ENCODE data around the gene RBM12. TPM values are rescaled to one million over a fixed set of nuclear protein-coding genes. Genes with fewer than 3 reads are reported as not detected.
A peak's percentile ranks its signal among the peaks of the same experiment; 100 is the strongest.

RBM12 gene
- total RNA-seq, 6 experiments from 2014 or later = 13.3 to 32.8 (median 21.0) TPM

- ATAC-seq (no peak), DNase-seq (peak in 1 of 3 donors; percentile 30)
- Histone ChIP-seq H3K4me1 (no peaks in the 10 kb centered on the region), H3K27ac (no peak overlapping the region), H3K4me3 (no peak overlapping the region), H3K27me3 (no peaks in the 10 kb centered on the region), H3K36me3 (peaks cover 0 to 66% (median 21%) of the 10 kb centered on the region in 4 donors), H3K9me3 (no peaks in the 10 kb centered on the region)
- intact Hi-C loops (cut with DNase I) = no loop called here
- TF ChIP-seq POLR2A (IDR thresholded peaks at IDR 0.05) = no peak
- no peak for TF ChIP-seq CTCF (IDR thresholded peaks at IDR 0.05)
- no CpG with 5 or more reads among the region's 4 CpGs for WGBS (ENCODE audit: insufficient coverage, low coverage, low lambda C conversion rate, missing lambda C conversion rate)
These were observed 9.2 kb upstream of the RBM12 start for GRCh38 chr20:35673884-35674283.

- TF ChIP-seq POLR2A (IDR thresholded peaks at IDR 0.05) (no peak), CTCF (IDR thresholded peaks at IDR 0.05) (no peak)
- intact Hi-C loops (cut with DNase I) = no loop called here
- Histone ChIP-seq H3K27me3 (no peaks in the 10 kb centered on the region), H3K27ac (no peak overlapping the region), H3K9me3 (no peaks in the 10 kb centered on the region), H3K4me3 (no peak overlapping the region), H3K4me1 (no peaks in the 10 kb centered on the region), H3K36me3 (peaks cover 0 to 62% (median 17%) of the 10 kb centered on the region in 4 donors)
- ATAC-seq (no peak), DNase-seq (no peak)
- no CpG with 5 or more reads among the region's 1 CpG for WGBS (ENCODE audit: insufficient coverage, low coverage, low lambda C conversion rate, missing lambda C conversion rate)
These were observed 5.0 kb upstream of the RBM12 start for GRCh38 chr20:35669681-35670080.

DNA sequence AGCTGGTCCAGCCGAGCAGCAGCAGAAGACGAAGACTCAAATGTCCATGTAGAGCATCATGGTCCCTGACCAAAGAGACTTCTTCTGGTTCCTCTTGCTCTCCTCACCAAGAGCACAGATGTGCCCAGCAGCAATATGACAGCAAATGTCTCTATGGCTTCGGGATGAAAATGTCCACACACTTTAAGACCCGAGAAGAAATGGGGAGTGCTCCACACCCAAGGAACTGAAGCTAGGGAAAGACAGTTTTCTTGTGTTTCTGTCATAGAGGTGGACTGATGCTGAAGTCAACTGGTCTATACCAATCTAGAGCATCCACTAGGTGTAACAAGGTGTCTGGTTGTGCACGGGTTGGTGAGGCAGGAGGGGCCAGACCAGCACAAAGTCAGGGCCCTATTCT is 4.5 kb upstream of the RBM12 start:
- WGBS (ENCODE audit: insufficient coverage, low coverage, low lambda C conversion rate, missing lambda C conversion rate) = 87% methylated on average over 4 of the region's 5 CpGs
- no peak for TF ChIP-seq CTCF (IDR thresholded peaks at IDR 0.05)
- TF ChIP-seq POLR2A (IDR thresholded peaks at IDR 0.05) = no peak
- H3K27me3 ChIP-seq = no peaks in the 10 kb centered on the region
- no peak for ATAC-seq
- no peak overlapping the region for H3K4me3 ChIP-seq
- no peaks in the 10 kb centered on the region for H3K9me3 ChIP-seq
- peaks cover 0 to 58% (median 16%) of the 10 kb centered on the region in 4 donors for H3K36me3 ChIP-seq
- H3K27ac ChIP-seq = no peak overlapping the region
- DNase-seq = no peak
- no peaks in the 10 kb centered on the region for H3K4me1 ChIP-seq
- intact Hi-C loops (cut with DNase I) = no loop called here

DNA sequence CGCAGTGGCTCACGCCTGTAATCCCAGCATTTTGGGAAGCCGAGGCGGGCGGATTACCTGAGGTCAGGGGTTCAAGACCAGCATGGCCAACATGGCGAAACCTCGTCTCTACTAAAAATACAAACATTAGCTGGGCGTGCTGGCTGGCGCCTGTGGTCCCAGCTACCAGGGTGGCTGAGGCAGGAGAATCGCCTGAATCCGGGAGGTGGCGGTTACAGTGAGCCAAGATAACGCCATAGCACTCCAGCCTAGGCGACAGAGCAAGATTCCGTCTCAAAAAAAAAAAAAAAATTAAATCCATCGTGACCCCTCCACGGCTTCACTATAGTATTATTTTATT is 1.2 kb upstream of the RBM12 start:
- Histone ChIP-seq H3K27ac (no peak overlapping the region), H3K4me3 (no peak overlapping the region), H3K9me3 (no peaks in the 10 kb centered on the region), H3K36me3 (peaks cover 0 to 26% (median 4%) of the 10 kb centered on the region in 4 donors), H3K27me3 (no peaks in the 10 kb centered on the region), H3K4me1 (peaks cover 0 to 25% (median 10%) of the 10 kb centered on the region in 4 donors)
- DNase-seq (no peak), ATAC-seq (no peak)
- WGBS (ENCODE audit: insufficient coverage, low coverage, low lambda C conversion rate, missing lambda C conversion rate) = 99% methylated on average over 12 of the region's 17 CpGs
- TF ChIP-seq CTCF (IDR thresholded peaks at IDR 0.05) = no peak
- TF ChIP-seq POLR2A (IDR thresholded peaks at IDR 0.05) = no peak
- intact Hi-C loops (cut with DNase I) = no loop called here

Measured in right lobe of liver (tissue), 6 donors.